ENCODE data around the gene CDH5.

GRCh38 chr16:66405057-66405783 lies 38.7 kb downstream of the CDH5 start:
- TF ChIP-seq, protein P1, sequence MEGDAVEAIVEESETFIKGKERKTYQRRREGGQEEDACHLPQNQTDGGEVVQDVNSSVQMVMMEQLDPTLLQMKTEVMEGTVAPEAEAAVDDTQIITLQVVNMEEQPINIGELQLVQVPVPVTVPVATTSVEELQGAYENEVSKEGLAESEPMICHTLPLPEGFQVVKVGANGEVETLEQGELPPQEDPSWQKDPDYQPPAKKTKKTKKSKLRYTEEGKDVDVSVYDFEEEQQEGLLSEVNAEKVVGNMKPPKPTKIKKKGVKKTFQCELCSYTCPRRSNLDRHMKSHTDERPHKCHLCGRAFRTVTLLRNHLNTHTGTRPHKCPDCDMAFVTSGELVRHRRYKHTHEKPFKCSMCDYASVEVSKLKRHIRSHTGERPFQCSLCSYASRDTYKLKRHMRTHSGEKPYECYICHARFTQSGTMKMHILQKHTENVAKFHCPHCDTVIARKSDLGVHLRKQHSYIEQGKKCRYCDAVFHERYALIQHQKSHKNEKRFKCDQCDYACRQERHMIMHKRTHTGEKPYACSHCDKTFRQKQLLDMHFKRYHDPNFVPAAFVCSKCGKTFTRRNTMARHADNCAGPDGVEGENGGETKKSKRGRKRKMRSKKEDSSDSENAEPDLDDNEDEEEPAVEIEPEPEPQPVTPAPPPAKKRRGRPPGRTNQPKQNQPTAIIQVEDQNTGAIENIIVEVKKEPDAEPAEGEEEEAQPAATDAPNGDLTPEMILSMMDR (IDR thresholded peaks at IDR 0.05), result no peak
- TF ChIP-seq POLR2A (IDR thresholded peaks at IDR 0.05), result no peak

All from esophagus squamous epithelium (tissue), 4 donors.